Upper lobe of left lung (tissue), 6 donors: Measurements from ENCODE around the gene B4GALNT3. TPM values are rescaled to one million over a fixed set of nuclear protein-coding genes. Genes with fewer than 3 reads are reported as not detected.
A peak's percentile ranks its signal among the peaks of the same experiment; 100 is the strongest.

ENCODE experiments used
- ATAC-seq, 2 donors: fragments of 200-7000 bp; cut with Tn5 transposase; one replicate each; pipeline ENCODE4 v1.9.1; 2022; ENCODE audit warnings: mild to moderate bottlenecking in 2 of 2, moderate library complexity in 2 of 2; ENCODE audit not compliant: low FRiP score in 2 of 2
- DNase-seq, 2 donors: peaks; one replicate each; pipeline ENCODE4 v3.0.0-alpha.2; 2019 to 2020
- H3K27ac ChIP-seq, 4 donors: fragments of 200-600 bp; sonication (generic); one replicate each; pipeline ENCODE4 v1.5.1; 2016 to 2019
- H3K27me3 ChIP-seq, 4 donors: fragments of 200-600 bp; sonication (generic); one replicate each; pipeline ENCODE4 v1.5.1; 2017 to 2019
- H3K36me3 ChIP-seq, 4 donors: fragments of 200-600 bp; sonication (generic); one replicate each; pipeline ENCODE4 v1.5.1; 2016 to 2019
- H3K4me1 ChIP-seq, 4 donors: fragments of 200-600 bp; sonication (generic); one replicate each; pipeline ENCODE4 v1.5.1; 2018 to 2019
- H3K4me3 ChIP-seq, 4 donors: fragments of 200-600 bp; sonication (generic); one replicate each; pipeline ENCODE4 v1.5.1; 2017 to 2019; ENCODE audit warnings: mild to moderate bottlenecking in 2 of 4, moderate library complexity in 1 of 4
- H3K9me3 ChIP-seq, 4 donors: fragments of 200-600 bp; sonication (generic); one replicate each; pipeline ENCODE4 v1.5.1; 2018 to 2019
- EP300 ChIP-seq, 4 donors: sonication (generic); formaldehyde crosslinking; IDR thresholded peaks; one replicate each; pipeline ENCODE4 v1.5.1; 2017; ENCODE audit warnings: antibody characterized with exemption in 4 of 4, control low read depth in 2 of 4
- POLR2A ChIP-seq, 4 donors: fragments of 450-650 bp; IDR thresholded peaks; one replicate each; pipeline ENCODE4 v1.5.1; 2016 to 2017; ENCODE audit warnings: antibody characterized with exemption in 4 of 4, mild to moderate bottlenecking in 2 of 4
- POLR2AphosphoS5 ChIP-seq, 2 donors: sonication (generic); formaldehyde crosslinking; IDR thresholded peaks; one replicate each; pipeline ENCODE4 v1.5.1; 2017; ENCODE audit warnings: antibody characterized with exemption in 2 of 2
- WGBS, 2 donors: methylation state at CpG; one replicate each; pipeline ENCODE4 v1.1.5; 2017 to 2018; 5-methylcytosine and 5-hydroxymethylcytosine counted together
- total RNA-seq, 6 donors: library from RNA; depleted of rRNA in 4 of 6; stranded (reverse); fragments of >200 nt in 4 of 6; gene quantifications; one replicate each; pipeline versions ENCODE4 v1.1.0 to v1.2.1, GENCODE V29; 2016 to 2021
- TF ChIP-seq, protein P1 (sequence below), 6 experiments: fragments of 450-650 bp in 4 of 6; fragments of 200-600 bp in 2 of 6; sonication (generic) in 2 of 6; IDR thresholded peaks; one replicate each; pipeline ENCODE4 v1.5.1; 2016 to 2019; ENCODE audit warnings: antibody characterized with exemption in 6 of 6
- donor health status: DM: no; HTN: no; CAD: no; lungs with moderate emphysema.
- donor health status: DM: no; HTN: yes; CAD: no; lungs with severe emphysema.

B4GALNT3 gene
- total RNA-seq, 6 donors from 2014 or later, result 22.2 to 36.0 (median 26.9) TPM

DNA sequence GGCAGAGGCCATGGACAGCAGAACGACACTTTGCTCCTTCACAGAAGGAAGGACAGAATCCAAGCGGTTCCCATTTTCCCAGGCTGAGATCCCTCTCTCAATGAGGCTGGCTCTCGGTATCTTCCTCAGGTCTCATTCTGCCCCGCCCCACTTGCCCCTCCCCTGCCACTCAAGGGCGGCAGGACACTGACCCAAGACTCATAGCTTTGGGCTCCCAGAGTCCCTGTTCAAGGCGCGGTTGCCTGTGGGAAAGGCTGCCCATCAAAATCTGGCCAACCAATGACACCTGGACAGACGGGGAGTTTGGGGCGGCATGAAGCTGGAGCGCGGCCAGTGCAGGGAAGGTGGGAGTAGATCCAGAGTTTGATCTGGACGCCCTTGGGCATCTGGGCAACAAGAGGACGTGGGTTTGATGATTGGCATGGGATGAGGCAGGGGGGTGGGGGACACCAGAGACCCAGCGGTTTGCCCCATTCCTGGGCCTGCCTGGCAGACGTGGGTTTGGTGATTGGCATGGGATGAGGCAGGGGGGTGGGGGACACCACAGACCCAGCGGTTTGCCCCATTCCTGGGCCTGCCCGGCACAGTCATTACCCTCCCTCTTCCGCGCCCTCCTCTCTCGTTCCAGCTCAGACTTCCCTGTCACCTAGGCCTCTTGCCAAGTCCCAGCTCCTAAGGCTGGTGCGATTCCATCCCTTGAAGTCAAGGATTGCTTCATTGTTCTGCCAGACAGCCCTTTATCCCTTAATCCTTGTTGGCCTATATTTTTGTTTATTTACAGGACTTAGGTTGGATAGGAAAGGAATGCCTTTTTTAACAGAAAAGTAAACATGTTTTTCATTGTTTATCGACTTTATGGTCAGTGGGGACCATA lies 111.4 kb downstream of the B4GALNT3 start:
- Histone ChIP-seq H3K4me3 (peak overlapping the region in 3 of 4 donors; percentile 54 to 69 (median 65)), H3K27me3 (no peaks in the 10 kb centered on the region), H3K36me3 (no peaks in the 10 kb centered on the region), H3K27ac (peak overlapping the region; percentile 75 to 88 (median 80)), H3K9me3 (no peaks in the 10 kb centered on the region), H3K4me1 (peaks cover 16 to 42% (median 34%) of the 10 kb centered on the region in 4 donors)
- DNase-seq, result peak; percentile 74 to 77
- WGBS, 2 donors, result 52 to 53% methylated on average over 20 to 22 of the region's 22 CpGs
- no peak for TF ChIP-seq EP300 (IDR thresholded peaks at IDR 0.05)
- TF ChIP-seq, protein P1, sequence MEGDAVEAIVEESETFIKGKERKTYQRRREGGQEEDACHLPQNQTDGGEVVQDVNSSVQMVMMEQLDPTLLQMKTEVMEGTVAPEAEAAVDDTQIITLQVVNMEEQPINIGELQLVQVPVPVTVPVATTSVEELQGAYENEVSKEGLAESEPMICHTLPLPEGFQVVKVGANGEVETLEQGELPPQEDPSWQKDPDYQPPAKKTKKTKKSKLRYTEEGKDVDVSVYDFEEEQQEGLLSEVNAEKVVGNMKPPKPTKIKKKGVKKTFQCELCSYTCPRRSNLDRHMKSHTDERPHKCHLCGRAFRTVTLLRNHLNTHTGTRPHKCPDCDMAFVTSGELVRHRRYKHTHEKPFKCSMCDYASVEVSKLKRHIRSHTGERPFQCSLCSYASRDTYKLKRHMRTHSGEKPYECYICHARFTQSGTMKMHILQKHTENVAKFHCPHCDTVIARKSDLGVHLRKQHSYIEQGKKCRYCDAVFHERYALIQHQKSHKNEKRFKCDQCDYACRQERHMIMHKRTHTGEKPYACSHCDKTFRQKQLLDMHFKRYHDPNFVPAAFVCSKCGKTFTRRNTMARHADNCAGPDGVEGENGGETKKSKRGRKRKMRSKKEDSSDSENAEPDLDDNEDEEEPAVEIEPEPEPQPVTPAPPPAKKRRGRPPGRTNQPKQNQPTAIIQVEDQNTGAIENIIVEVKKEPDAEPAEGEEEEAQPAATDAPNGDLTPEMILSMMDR (IDR thresholded peaks at IDR 0.05), result no peak
- TF ChIP-seq POLR2AphosphoS5 (IDR thresholded peaks at IDR 0.05), result no peak
- TF ChIP-seq POLR2A (IDR thresholded peaks at IDR 0.05), result no peak
- peak; percentile 37 to 55 for ATAC-seq

DNA sequence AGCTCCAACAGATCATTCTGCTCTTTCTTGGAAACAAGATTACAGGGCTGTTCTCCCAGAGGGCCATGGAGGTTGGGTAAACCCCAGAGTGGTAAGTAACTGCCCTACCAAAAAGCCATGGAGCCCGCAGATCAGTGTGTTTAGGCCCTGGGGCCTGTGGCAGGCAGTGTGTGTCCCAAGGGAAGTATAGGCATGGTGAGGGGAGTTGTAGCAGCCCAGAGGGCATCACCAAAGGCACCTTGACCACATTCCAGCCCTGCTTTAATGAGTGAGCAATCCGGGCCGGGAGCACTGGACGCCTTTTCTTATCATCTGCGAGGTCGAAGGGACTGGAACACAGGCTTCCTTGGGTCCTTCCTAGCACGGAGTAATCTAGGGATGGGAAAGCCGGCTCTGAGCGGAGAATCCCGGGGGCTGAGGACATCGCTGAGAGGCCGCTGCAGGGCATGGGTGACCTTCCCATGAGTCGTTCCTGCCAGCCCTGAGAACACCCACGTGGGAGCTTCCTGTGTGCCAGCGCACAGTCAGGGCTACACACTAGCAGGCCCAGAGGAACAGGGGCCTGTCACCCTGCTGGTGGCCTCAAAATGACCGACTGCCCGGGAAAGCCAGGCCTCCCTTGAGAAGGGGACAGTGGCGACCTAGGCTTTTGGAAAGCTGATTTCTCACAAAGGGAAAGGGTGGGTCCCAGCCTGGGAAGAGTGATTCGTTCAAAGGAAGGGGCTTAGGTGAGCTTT lies 112.2 kb downstream of the B4GALNT3 start:
- Histone ChIP-seq H3K36me3 (no peaks in the 10 kb centered on the region), H3K9me3 (no peaks in the 10 kb centered on the region), H3K27me3 (no peaks in the 10 kb centered on the region), H3K4me1 (peaks cover 21 to 49% (median 41%) of the 10 kb centered on the region in 4 donors), H3K4me3 (no peak overlapping the region), H3K27ac (peak overlapping the region; percentile 75 to 88 (median 80))
- no peak for TF ChIP-seq POLR2AphosphoS5 (IDR thresholded peaks at IDR 0.05)
- TF ChIP-seq EP300 (IDR thresholded peaks at IDR 0.05), result no peak
- TF ChIP-seq, protein P1 (IDR thresholded peaks at IDR 0.05), result no peak
- TF ChIP-seq POLR2A (IDR thresholded peaks at IDR 0.05), result no peak
- 78 to 79% methylated on average over 11 to 16 of the region's 19 CpGs for WGBS, 2 donors
- DNase-seq (peak in 1 of 2 donors; percentile 19), ATAC-seq (no peak)

DNA sequence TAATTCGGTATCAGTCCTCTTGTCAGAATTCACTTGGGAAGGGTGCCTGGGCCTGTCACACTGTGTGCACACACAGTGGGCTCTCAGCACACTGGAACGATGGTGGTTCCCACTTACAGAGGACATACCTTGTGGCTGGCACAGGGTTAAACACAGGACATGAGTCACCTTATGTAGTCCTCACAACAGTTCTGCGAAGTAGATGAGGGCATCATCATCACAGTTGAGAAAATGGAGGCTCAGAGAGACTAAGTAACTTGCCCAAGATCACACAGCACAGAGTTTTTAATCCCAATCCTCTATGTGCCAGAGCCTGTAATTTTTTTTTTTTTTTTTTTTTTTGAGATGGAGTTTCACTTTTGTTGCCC lies 112.8 kb downstream of the B4GALNT3 start:
- DNase-seq, result peak in 1 of 2 donors; percentile 16
- H3K27me3 ChIP-seq, result no peaks in the 10 kb centered on the region
- TF ChIP-seq EP300 (IDR thresholded peaks at IDR 0.05) (no peak), POLR2AphosphoS5 (IDR thresholded peaks at IDR 0.05) (no peak), POLR2A (IDR thresholded peaks at IDR 0.05) (no peak)
- TF ChIP-seq, protein P1 (IDR thresholded peaks at IDR 0.05), result no peak
- H3K27ac ChIP-seq, result peak overlapping the region; percentile 75 to 88 (median 80)
- ATAC-seq, result no peak
- H3K9me3 ChIP-seq, result no peaks in the 10 kb centered on the region
- H3K36me3 ChIP-seq, result no peaks in the 10 kb centered on the region
- WGBS, 2 donors, result 80 to 90% methylated on average over 3 of the region's 3 CpGs
- no peak overlapping the region for H3K4me3 ChIP-seq
- peaks cover 21 to 49% (median 41%) of the 10 kb centered on the region in 4 donors for H3K4me1 ChIP-seq

DNA sequence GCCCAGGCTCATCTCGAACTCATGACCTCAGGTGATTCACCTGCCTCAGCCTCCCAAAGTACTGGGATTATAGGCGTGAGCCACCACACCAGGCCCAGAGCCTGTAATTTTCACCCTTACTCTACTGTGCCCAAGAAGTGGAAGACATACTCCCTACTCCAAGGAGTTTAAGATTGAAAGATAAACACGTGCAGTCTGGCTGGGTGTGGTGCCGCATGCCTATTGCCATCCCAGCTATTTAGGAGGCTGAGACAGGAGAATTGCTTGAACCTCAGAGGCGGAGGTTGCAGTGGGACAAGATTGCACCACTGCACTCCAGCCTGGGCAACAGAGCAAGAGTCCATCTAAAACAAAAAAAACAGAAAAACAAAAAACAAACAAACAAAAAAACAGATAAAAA lies 113.5 kb downstream of the B4GALNT3 start:
- Histone ChIP-seq H3K27ac (no peak overlapping the region), H3K4me1 (peaks cover 21 to 51% (median 42%) of the 10 kb centered on the region in 4 donors), H3K4me3 (no peak overlapping the region), H3K9me3 (no peaks in the 10 kb centered on the region), H3K36me3 (no peaks in the 10 kb centered on the region), H3K27me3 (no peaks in the 10 kb centered on the region)
- peak in 1 of 2 donors; percentile 11 for DNase-seq
- no peak for ATAC-seq
- WGBS, 2 donors, result 89 to 90% methylated on average over 5 of the region's 5 CpGs
- TF ChIP-seq POLR2AphosphoS5 (IDR thresholded peaks at IDR 0.05) (no peak), EP300 (IDR thresholded peaks at IDR 0.05) (no peak), POLR2A (IDR thresholded peaks at IDR 0.05) (no peak)
- TF ChIP-seq, protein P1 (IDR thresholded peaks at IDR 0.05), result no peak
